ENCODE measurements around the gene CSMD2.

The CSMD2 gene

DNA sequence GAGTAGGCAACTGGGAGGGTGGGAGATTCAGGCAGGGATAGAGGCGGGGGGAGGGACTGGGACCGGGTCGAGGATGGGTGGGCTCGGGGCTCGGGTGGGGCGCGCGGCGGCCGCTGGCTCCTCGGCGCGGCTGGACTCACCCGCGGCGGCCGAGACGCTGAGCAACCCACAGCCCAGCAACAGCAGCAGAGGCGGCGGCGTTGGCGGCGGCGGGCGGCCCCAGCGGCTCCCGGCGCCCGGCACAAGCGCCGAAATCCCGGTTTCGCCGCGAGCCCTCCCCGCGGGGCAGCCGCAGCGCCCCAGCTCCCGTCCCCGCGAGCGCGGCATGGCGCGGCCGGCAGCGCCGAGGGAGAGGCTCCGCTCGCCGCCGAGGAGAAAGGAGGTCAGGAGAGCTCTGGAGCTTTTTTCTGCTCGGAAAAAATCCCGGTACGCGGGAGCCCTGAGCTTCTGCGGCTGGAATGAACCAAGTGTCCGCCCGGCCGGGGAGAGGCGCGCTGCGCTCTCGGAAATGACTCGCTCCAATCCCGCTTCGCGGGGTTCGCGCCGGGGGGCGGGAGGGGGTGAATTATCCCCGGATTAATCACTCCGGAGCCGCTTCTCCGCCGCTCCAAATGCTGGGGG lies at the start of gene CSMD2:
Gene CSMD2 (minus strand): TSS at position 460 of the 621 bp plus-strand sequence. CDS start 133 bp downstream, at position 327.
- peak; percentile 16 for DNase-seq
- H3K4me3 ChIP-seq (ENCODE audit: low read depth, low read length), result no peak within 1 kb of the TSS
- TF ChIP-seq, protein P1, sequence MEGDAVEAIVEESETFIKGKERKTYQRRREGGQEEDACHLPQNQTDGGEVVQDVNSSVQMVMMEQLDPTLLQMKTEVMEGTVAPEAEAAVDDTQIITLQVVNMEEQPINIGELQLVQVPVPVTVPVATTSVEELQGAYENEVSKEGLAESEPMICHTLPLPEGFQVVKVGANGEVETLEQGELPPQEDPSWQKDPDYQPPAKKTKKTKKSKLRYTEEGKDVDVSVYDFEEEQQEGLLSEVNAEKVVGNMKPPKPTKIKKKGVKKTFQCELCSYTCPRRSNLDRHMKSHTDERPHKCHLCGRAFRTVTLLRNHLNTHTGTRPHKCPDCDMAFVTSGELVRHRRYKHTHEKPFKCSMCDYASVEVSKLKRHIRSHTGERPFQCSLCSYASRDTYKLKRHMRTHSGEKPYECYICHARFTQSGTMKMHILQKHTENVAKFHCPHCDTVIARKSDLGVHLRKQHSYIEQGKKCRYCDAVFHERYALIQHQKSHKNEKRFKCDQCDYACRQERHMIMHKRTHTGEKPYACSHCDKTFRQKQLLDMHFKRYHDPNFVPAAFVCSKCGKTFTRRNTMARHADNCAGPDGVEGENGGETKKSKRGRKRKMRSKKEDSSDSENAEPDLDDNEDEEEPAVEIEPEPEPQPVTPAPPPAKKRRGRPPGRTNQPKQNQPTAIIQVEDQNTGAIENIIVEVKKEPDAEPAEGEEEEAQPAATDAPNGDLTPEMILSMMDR (IDR thresholded peaks at IDR 0.05; ENCODE audit: low read depth, low read length), result no peak
- H3K27me3 ChIP-seq (ENCODE audit: insufficient read depth, low read depth, severe bottlenecking), result peaks cover 88% of the 10 kb centered on the region
- H3K27ac ChIP-seq, result no peak within 1 kb of the TSS
- H3K9me3 ChIP-seq (ENCODE audit: severe bottlenecking), result no peaks in the 10 kb centered on the region
- no peaks in the 10 kb centered on the region for H3K36me3 ChIP-seq

DNA sequence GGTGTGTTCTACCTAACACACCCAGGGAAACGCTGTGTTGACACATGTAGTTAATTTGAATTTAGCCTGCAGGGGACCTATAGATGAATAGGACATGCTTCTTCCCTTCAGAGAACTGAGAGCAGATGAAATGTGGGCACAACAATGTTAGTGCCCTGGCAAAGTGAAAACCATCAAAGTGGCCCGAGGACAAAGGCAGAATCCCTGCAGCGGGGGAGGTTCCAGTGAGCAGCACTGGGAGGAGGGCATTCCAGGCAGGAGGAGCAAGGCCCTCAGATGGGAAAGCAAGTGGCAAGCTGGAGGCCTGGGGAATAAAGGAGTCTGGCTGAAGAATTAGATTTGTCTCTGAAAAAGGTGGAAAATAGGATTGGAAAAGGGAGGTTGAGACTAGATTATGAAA lies 48.9 kb upstream of the CSMD2 start:
- no peak overlapping the region for H3K4me3 ChIP-seq (ENCODE audit: low read depth, low read length)
- DNase-seq, result no peak
- H3K9me3 ChIP-seq (ENCODE audit: severe bottlenecking), result no peaks in the 10 kb centered on the region
- no peaks in the 10 kb centered on the region for H3K36me3 ChIP-seq
- TF ChIP-seq, protein P1 (IDR thresholded peaks at IDR 0.05; ENCODE audit: low read depth, low read length), result no peak
- no peak overlapping the region for H3K27ac ChIP-seq
- H3K27me3 ChIP-seq (ENCODE audit: insufficient read depth, low read depth, severe bottlenecking), result peaks cover 93% of the 10 kb centered on the region

DNA sequence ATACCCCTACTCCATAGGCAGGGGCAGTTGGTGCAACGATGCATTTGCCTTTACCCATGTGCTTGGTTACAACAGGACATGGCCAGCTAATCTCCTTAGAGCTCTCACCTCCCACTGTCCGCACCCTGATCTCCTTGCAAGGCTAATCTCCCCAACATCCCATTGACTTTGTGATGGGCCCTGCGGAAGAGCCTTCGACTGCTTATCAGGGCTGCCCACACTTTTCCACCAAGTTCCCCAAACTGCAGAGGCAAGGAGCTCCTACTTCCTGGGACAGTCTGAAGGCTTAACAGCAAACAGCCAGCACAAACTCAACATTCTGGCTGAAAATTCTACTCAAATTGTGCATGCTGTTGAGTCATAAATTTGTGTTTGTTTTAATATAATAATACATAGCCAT lies 47.6 kb upstream of the CSMD2 start:
- no peak for DNase-seq
- Histone ChIP-seq H3K4me3 (ENCODE audit: low read depth, low read length) (no peak overlapping the region), H3K36me3 (no peaks in the 10 kb centered on the region), H3K27me3 (ENCODE audit: insufficient read depth, low read depth, severe bottlenecking) (peaks cover 92% of the 10 kb centered on the region), H3K27ac (no peak overlapping the region), H3K9me3 (ENCODE audit: severe bottlenecking) (no peaks in the 10 kb centered on the region)
- TF ChIP-seq, protein P1 (IDR thresholded peaks at IDR 0.05; ENCODE audit: low read depth, low read length), result no peak

DNA sequence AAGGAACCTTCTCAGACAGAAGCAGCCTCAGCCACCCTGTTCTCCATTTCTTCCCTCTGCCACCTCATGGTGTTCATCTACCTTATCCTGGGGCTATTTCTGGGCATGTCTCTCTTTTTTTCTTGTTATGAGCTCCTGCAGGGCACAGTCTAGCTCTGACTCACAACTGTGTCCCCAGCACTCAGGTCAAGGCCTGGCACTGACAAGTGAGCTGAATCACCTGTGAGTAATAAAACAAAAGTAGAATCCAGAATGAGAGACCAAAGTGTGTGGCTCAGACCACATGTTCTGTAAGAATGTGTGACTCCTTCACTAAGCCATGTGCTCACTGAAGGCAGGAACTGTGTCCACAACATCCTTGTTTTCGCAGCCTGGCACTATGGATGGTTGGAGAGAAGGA lies 34.9 kb upstream of the CSMD2 start:
- Histone ChIP-seq H3K27ac (no peak overlapping the region), H3K9me3 (ENCODE audit: severe bottlenecking) (no peaks in the 10 kb centered on the region), H3K27me3 (ENCODE audit: insufficient read depth, low read depth, severe bottlenecking) (peaks cover 88% of the 10 kb centered on the region), H3K4me3 (ENCODE audit: low read depth, low read length) (no peak overlapping the region), H3K36me3 (no peaks in the 10 kb centered on the region)
- no peak for DNase-seq
- TF ChIP-seq, protein P1 (IDR thresholded peaks at IDR 0.05; ENCODE audit: low read depth, low read length), result no peak

DNA sequence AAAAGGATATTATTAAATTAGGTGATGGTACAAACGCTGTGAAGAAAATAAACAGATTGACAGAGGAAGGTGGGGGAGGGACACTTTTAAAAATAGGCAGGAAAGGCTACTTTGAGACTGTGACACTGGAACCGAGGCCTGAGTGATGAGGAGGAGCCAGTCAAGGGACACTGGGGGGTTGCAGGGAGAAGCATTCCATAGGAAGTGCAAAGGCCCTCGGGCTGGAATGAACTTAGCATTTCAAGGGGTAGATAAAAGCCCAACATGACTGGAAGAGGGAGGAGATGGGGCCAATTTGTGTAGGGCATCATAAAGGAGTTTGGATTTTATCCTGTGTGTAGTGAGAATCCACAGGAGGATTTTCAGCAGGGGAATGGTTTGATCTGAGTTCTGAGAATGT lies 27.6 kb upstream of the CSMD2 start:
- Histone ChIP-seq H3K9me3 (ENCODE audit: severe bottlenecking) (no peaks in the 10 kb centered on the region), H3K4me3 (ENCODE audit: low read depth, low read length) (no peak overlapping the region), H3K27me3 (ENCODE audit: insufficient read depth, low read depth, severe bottlenecking) (peaks cover 80% of the 10 kb centered on the region), H3K36me3 (no peaks in the 10 kb centered on the region), H3K27ac (no peak overlapping the region)
- no peak for DNase-seq
- TF ChIP-seq, protein P1 (IDR thresholded peaks at IDR 0.05; ENCODE audit: low read depth, low read length), result no peak

DNA sequence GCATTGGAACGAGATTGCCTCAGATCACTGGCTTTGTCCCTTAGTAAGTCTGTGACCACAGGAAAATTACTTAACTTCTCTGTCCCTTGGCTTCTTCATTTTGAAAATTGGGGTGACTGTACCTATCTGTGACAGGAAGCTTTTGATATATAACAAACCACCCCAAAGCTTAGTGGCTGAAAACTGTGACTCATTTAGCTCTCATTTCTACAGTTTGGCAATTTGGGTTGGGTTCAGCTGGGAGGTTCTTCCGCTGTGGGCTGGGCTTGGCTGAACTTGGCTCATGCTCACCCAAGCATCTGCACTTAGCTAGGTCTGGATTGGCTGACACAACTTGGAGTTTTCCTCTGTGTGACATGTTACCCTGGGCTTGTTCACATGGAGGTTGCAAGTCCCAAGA lies 25.7 kb upstream of the CSMD2 start:
- no peak overlapping the region for H3K4me3 ChIP-seq (ENCODE audit: low read depth, low read length)
- no peaks in the 10 kb centered on the region for H3K36me3 ChIP-seq
- TF ChIP-seq, protein P1 (IDR thresholded peaks at IDR 0.05; ENCODE audit: low read depth, low read length), result no peak
- H3K27me3 ChIP-seq (ENCODE audit: insufficient read depth, low read depth, severe bottlenecking), result peaks cover 78% of the 10 kb centered on the region
- H3K9me3 ChIP-seq (ENCODE audit: severe bottlenecking), result no peaks in the 10 kb centered on the region
- DNase-seq, result no peak
- H3K27ac ChIP-seq, result no peak overlapping the region

Data from WERI-Rb-1 (cell line).